Measurements from ENCODE around the gene PRKCE. TPM values are rescaled to one million over a fixed set of nuclear protein-coding genes. Genes with fewer than 3 reads are reported as not detected.

PRKCE gene
- polyA plus RNA-seq, 1 of the 3 experiments (the other 2 are of a cell fraction), result 16.3 TPM

DNA sequence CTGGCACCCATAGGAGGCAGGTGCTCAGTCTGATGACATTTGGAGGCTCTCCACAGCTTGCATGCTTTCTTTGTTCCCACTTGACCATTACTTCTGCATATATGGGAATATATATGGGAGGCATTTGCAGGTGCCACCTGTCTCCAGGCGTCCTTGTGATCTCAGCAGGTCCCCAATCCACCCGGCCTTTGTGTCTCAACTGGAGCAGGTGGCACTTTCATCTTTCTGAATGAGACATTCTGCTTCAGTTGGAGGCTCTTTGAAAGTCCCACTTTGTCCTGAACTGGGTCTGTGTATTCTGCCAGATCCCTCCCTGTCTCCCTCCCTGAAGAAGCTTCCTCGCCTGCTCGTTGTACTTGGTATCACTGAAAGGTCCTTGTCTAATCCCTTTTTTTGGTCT, 327.6 kb downstream of the PRKCE start:
- Histone ChIP-seq H3K4me2 (no peak overlapping the region), H3K27ac (ENCODE audit: low read depth in 2 of 2, low read length in 1 of 2) (no peak overlapping the region), H2AFZ (ENCODE audit: low read depth) (no peak overlapping the region), H3K4me3 (ENCODE audit: low read depth in 2 of 2, low read length in 1 of 2) (no peak overlapping the region), H3K9me3 (no peaks in the 10 kb centered on the region), H3K4me1 (ENCODE audit: control insufficient read depth in 1 of 2, insufficient read depth in 2 of 2, low read depth in 1 of 2, low read length in 1 of 2) (no peaks in the 10 kb centered on the region), H3K9ac (no peak overlapping the region), H3K36me3 (replicated peaks in 1 of 2; ENCODE audit: control insufficient read depth in 1 of 2, insufficient read depth in 2 of 2, low read length in 1 of 2) (no peaks in the 10 kb centered on the region), H3F3A (replicated peaks; ENCODE audit: insufficient read depth) (no peaks in the 10 kb centered on the region), H3K79me2 (ENCODE audit: insufficient read depth) (no peaks in the 10 kb centered on the region), H4K20me1 (ENCODE audit: insufficient read depth) (no peaks in the 10 kb centered on the region), H3K9me2 (no peaks in the 10 kb centered on the region), H3K27me3 (ENCODE audit: insufficient read depth) (no peaks in the 10 kb centered on the region)
- DNase-seq, result no peak
- TF ChIP-seq, protein P1, sequence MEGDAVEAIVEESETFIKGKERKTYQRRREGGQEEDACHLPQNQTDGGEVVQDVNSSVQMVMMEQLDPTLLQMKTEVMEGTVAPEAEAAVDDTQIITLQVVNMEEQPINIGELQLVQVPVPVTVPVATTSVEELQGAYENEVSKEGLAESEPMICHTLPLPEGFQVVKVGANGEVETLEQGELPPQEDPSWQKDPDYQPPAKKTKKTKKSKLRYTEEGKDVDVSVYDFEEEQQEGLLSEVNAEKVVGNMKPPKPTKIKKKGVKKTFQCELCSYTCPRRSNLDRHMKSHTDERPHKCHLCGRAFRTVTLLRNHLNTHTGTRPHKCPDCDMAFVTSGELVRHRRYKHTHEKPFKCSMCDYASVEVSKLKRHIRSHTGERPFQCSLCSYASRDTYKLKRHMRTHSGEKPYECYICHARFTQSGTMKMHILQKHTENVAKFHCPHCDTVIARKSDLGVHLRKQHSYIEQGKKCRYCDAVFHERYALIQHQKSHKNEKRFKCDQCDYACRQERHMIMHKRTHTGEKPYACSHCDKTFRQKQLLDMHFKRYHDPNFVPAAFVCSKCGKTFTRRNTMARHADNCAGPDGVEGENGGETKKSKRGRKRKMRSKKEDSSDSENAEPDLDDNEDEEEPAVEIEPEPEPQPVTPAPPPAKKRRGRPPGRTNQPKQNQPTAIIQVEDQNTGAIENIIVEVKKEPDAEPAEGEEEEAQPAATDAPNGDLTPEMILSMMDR (IDR thresholded peaks at IDR 0.05), result no peak
- TF ChIP-seq GABPA (IDR thresholded peaks at IDR 0.05; ENCODE audit: low read depth), result no peak
- TF ChIP-seq RFX5 (IDR thresholded peaks at IDR 0.05; ENCODE audit: low read length), result no peak
- no peak for TF ChIP-seq POLR2AphosphoS5 (IDR thresholded peaks at IDR 0.05; ENCODE audit: low read depth, low read length)
- no peak for TF ChIP-seq JUND (IDR thresholded peaks at IDR 0.05)
- TF ChIP-seq, protein P2, sequence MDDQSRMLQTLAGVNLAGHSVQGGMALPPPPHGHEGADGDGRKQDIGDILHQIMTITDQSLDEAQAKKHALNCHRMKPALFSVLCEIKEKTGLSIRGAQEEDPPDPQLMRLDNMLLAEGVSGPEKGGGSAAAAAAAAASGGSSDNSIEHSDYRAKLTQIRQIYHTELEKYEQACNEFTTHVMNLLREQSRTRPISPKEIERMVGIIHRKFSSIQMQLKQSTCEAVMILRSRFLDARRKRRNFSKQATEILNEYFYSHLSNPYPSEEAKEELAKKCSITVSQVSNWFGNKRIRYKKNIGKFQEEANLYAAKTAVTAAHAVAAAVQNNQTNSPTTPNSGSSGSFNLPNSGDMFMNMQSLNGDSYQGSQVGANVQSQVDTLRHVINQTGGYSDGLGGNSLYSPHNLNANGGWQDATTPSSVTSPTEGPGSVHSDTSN (IDR thresholded peaks at IDR 0.05), result no peak
- TF ChIP-seq NRF1 (IDR thresholded peaks at IDR 0.05; ENCODE audit: low read depth, low read length), result no peak
- no peak for TF ChIP-seq GATA2 (CRISPR knock-in tag; IDR thresholded peaks at IDR 0.05)
- POLR2A ChIA-PET, result no interaction called here
- WGBS (ENCODE audit: low lambda C conversion rate), result 98% methylated on average over 4 of the region's 4 CpGs
- CTCF ChIA-PET, result interaction anchor here (4.9 kb wide), 1 partner anchor 14 kb away, joined by 36 read pairs; no protein-coding TSS in a partner anchor

DNA sequence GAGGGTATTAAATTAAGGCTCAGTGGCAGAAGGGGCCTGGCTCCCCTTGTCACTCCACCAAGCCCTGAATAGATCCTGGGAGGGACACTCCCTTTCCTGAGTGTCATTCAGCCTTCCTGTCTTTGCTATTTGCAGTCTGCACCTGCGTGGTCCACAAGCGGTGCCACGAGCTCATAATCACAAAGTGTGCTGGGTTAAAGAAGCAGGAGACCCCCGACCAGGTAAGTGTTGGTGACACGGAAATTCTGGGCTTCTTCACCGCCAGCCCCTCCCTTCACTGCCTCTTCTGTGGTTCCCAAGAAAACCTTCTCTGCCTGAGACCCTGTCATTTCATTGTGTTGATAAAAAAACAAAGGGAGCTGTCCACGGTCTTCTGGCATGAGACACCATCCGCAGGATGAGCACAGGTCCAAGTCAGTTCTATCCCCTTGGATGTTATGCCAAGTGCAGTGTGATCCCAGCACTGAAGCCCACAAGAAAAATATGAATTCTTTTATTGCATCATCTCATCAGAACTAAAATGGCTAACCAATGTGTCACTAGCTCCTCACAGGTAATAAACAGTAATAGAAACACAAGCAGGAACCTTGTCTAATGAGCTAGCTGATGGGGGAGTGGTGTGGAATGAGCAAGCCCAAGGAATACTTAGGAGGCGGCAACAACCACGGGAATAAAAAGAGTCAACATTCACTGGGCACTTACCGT, 328.8 kb downstream of the PRKCE start:
- Histone ChIP-seq H2AFZ (ENCODE audit: low read depth) (no peak overlapping the region), H3K27ac (ENCODE audit: low read depth in 2 of 2, low read length in 1 of 2) (no peak overlapping the region), H4K20me1 (ENCODE audit: insufficient read depth) (no peaks in the 10 kb centered on the region), H3K36me3 (replicated peaks in 1 of 2; ENCODE audit: control insufficient read depth in 1 of 2, insufficient read depth in 2 of 2, low read length in 1 of 2) (no peaks in the 10 kb centered on the region), H3K9me3 (no peaks in the 10 kb centered on the region), H3K9ac (no peak overlapping the region), H3K27me3 (ENCODE audit: insufficient read depth) (no peaks in the 10 kb centered on the region), H3K79me2 (ENCODE audit: insufficient read depth) (no peaks in the 10 kb centered on the region), H3K9me2 (no peaks in the 10 kb centered on the region), H3K4me2 (no peak overlapping the region), H3K4me3 (ENCODE audit: low read depth in 2 of 2, low read length in 1 of 2) (no peak overlapping the region), H3K4me1 (ENCODE audit: control insufficient read depth in 1 of 2, insufficient read depth in 2 of 2, low read depth in 1 of 2, low read length in 1 of 2) (no peaks in the 10 kb centered on the region), H3F3A (replicated peaks; ENCODE audit: insufficient read depth) (no peaks in the 10 kb centered on the region)
- no peak for DNase-seq
- POLR2A ChIA-PET, result no interaction called here
- CTCF ChIA-PET, result interaction anchor here (0.9 to 4.9 kb wide), 2 partner anchors 13 to 110 kb away, joined by 3 to 36 read pairs; no protein-coding TSS in a partner anchor
- no peak for TF ChIP-seq GABPA (IDR thresholded peaks at IDR 0.05; ENCODE audit: low read depth)
- TF ChIP-seq, protein P3, sequence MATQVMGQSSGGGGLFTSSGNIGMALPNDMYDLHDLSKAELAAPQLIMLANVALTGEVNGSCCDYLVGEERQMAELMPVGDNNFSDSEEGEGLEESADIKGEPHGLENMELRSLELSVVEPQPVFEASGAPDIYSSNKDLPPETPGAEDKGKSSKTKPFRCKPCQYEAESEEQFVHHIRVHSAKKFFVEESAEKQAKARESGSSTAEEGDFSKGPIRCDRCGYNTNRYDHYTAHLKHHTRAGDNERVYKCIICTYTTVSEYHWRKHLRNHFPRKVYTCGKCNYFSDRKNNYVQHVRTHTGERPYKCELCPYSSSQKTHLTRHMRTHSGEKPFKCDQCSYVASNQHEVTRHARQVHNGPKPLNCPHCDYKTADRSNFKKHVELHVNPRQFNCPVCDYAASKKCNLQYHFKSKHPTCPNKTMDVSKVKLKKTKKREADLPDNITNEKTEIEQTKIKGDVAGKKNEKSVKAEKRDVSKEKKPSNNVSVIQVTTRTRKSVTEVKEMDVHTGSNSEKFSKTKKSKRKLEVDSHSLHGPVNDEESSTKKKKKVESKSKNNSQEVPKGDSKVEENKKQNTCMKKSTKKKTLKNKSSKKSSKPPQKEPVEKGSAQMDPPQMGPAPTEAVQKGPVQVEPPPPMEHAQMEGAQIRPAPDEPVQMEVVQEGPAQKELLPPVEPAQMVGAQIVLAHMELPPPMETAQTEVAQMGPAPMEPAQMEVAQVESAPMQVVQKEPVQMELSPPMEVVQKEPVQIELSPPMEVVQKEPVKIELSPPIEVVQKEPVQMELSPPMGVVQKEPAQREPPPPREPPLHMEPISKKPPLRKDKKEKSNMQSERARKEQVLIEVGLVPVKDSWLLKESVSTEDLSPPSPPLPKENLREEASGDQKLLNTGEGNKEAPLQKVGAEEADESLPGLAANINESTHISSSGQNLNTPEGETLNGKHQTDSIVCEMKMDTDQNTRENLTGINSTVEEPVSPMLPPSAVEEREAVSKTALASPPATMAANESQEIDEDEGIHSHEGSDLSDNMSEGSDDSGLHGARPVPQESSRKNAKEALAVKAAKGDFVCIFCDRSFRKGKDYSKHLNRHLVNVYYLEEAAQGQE (IDR thresholded peaks at IDR 0.05; ENCODE audit: low read depth, low read length), result peak; percentile 84
- 74% methylated on average over 11 of the region's 11 CpGs for WGBS (ENCODE audit: low lambda C conversion rate)

All from SK-N-SH (cell line).